Neural progenitor cell (in vitro differentiated cells): ENCODE measurements around the gene C1QBP. TPM values are rescaled to one million over a fixed set of nuclear protein-coding genes. Genes with fewer than 3 reads are reported as not detected.

Source experiments
- DNase-seq: peaks from one replicate; pipeline ENCODE4 v3.0.0-alpha.2; 2016; ENCODE audit warnings: low spot score
- H2AFZ ChIP-seq: fragments of 200-600 bp; sonication (generic); replicated peaks from 2 replicates; pipeline ENCODE4 v1.6.1; 2016; ENCODE audit warnings: antibody characterized with exemption
- H3F3A ChIP-seq: fragments of 200-600 bp; sonication (generic); 2 replicates; pipeline ENCODE4 v1.6.1; 2016; ENCODE audit warnings: antibody characterized with exemption, low read depth
- H3K27ac ChIP-seq: fragments of 200-600 bp; sonication (generic); 2 replicates; pipeline ENCODE4 v1.5.1; 2016; ENCODE audit warnings: mild to moderate bottlenecking
- H3K27me3 ChIP-seq: fragments of 200-600 bp; sonication (generic); 2 replicates; pipeline ENCODE4 v1.6.1; 2016; ENCODE audit warnings: mild to moderate bottlenecking, moderate library complexity
- H3K36me3 ChIP-seq: fragments of 200-600 bp; sonication (generic); 2 replicates; pipeline ENCODE4 v1.5.1; 2016
- H3K4me1 ChIP-seq: fragments of 200-600 bp; sonication (generic); 2 replicates; pipeline ENCODE4 v1.6.1; 2016; ENCODE audit warnings: mixed run types
- H3K4me2 ChIP-seq: fragments of 200-600 bp; sonication (generic); 2 replicates; pipeline ENCODE4 v1.6.1; 2016
- H3K4me3 ChIP-seq: fragments of 200-600 bp; sonication (generic); 2 replicates; pipeline ENCODE4 v1.5.1; 2016
- H3K79me2 ChIP-seq: fragments of 200-600 bp; sonication (generic); 2 replicates; pipeline ENCODE4 v1.6.1; 2016; ENCODE audit warnings: low read depth
- H3K9ac ChIP-seq: fragments of 200-600 bp; sonication (generic); 2 replicates; pipeline ENCODE4 v1.6.1; 2016
- H3K9me3 ChIP-seq: fragments of 200-600 bp; sonication (generic); 2 replicates; pipeline ENCODE4 v1.5.1; 2016; ENCODE audit warnings: low read depth
- H4K20me1 ChIP-seq: fragments of 200-600 bp; sonication (generic); 2 replicates; pipeline ENCODE4 v1.6.1; 2016; ENCODE audit warnings: low read depth
- H3K27ac Mint-ChIP-seq: 3 replicates; pipeline ENCODE4 v1.8.0; 2021; ENCODE audit warnings: mixed read lengths
- H3K27me3 Mint-ChIP-seq: 2 replicates; pipeline ENCODE4 v1.8.0; 2022; ENCODE audit warnings: low read depth, mild to moderate bottlenecking, inconsistent platforms, moderate library complexity, mixed read lengths; ENCODE audit not compliant: insufficient read depth
- H3K36me3 Mint-ChIP-seq: 3 replicates; pipeline ENCODE4 v1.8.0; 2021; ENCODE audit warnings: mixed read lengths
- H3K4me1 Mint-ChIP-seq: 3 replicates; pipeline ENCODE4 v1.8.0; 2021; ENCODE audit warnings: mixed read lengths
- H3K4me3 Mint-ChIP-seq: 3 replicates; pipeline ENCODE4 v1.8.0; 2021; ENCODE audit warnings: mild to moderate bottlenecking, moderate library complexity, mixed read lengths
- H3K9me3 Mint-ChIP-seq: 3 replicates; pipeline ENCODE4 v1.8.0; 2020; ENCODE audit warnings: mixed read lengths
- EZH2 ChIP-seq: fragments of 200-600 bp; sonication (generic); IDR thresholded peaks from 2 replicates; pipeline ENCODE4 v1.6.1; 2017; ENCODE audit warnings: antibody characterized with exemption, mild to moderate bottlenecking, moderate library complexity
- EZH2phosphoT487 ChIP-seq: fragments of 200-600 bp; sonication (generic); IDR thresholded peaks from 2 replicates; pipeline ENCODE4 v1.6.1; 2017; ENCODE audit warnings: antibody characterized with exemption
- total RNA-seq: library from RNA; depleted of rRNA; stranded (reverse); fragments of >200 nt; gene quantifications from 2 replicates; pipeline ENCODE4 v1.2.3, GENCODE V29; 2015; ENCODE audit warnings: low replicate concordance
- TF ChIP-seq, protein P1 (sequence below): fragments of 200-600 bp; sonication (generic); IDR thresholded peaks from 2 replicates; pipeline ENCODE4 v1.5.1; 2017; ENCODE audit warnings: antibody characterized with exemption, mild to moderate bottlenecking

Gene C1QBP
- total RNA-seq, 1 donor from 2014 or later = 254 TPM

DNA sequence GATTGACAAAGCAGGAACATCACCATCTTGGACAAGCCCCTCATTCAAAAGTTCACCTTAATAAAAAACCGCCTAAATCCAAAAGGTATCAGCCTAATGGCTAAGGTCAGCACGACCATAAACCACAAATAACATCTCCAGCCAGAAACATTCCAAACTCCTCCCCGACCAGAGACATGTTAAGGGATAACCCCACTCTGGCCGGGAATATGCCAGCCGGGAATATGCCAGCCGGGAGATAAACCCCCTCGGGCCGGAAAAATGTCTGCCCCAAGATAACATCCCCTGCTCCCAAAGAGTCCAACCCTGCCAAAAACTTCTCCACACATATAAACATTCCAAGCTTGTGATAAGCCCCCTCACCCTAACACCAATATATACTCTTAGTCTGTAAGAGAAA is 28.5 kb upstream of the C1QBP start:
- peak overlapping the region; percentile 2 for H3K27ac Mint-ChIP-seq
- Histone ChIP-seq H3K27ac (no peak overlapping the region), H3K27me3 (no peaks in the 10 kb centered on the region), H3K4me1 (peaks cover 12% of the 10 kb centered on the region), H3K79me2 (peaks cover 62% of the 10 kb centered on the region), H3F3A (peaks cover 29% of the 10 kb centered on the region), H3K9ac (peak overlapping the region; percentile 56), H3K4me2 (peak overlapping the region; percentile 81), H3K9me3 (no peaks in the 10 kb centered on the region), H2AFZ (no peak overlapping the region), H3K4me3 (peak overlapping the region; percentile 88), H4K20me1 (peaks cover 22% of the 10 kb centered on the region), H3K36me3 (no peaks in the 10 kb centered on the region)
- H3K36me3 Mint-ChIP-seq = no peaks in the 10 kb centered on the region
- H3K27me3 Mint-ChIP-seq = peaks cover 6% of the 10 kb centered on the region
- H3K4me3 Mint-ChIP-seq = peak overlapping the region; percentile 91
- H3K9me3 Mint-ChIP-seq = no peaks in the 10 kb centered on the region
- TF ChIP-seq EZH2 = no peak
- TF ChIP-seq EZH2phosphoT487 = no peak
- TF ChIP-seq, protein P1, sequence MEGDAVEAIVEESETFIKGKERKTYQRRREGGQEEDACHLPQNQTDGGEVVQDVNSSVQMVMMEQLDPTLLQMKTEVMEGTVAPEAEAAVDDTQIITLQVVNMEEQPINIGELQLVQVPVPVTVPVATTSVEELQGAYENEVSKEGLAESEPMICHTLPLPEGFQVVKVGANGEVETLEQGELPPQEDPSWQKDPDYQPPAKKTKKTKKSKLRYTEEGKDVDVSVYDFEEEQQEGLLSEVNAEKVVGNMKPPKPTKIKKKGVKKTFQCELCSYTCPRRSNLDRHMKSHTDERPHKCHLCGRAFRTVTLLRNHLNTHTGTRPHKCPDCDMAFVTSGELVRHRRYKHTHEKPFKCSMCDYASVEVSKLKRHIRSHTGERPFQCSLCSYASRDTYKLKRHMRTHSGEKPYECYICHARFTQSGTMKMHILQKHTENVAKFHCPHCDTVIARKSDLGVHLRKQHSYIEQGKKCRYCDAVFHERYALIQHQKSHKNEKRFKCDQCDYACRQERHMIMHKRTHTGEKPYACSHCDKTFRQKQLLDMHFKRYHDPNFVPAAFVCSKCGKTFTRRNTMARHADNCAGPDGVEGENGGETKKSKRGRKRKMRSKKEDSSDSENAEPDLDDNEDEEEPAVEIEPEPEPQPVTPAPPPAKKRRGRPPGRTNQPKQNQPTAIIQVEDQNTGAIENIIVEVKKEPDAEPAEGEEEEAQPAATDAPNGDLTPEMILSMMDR = no peak
- peaks cover 21% of the 10 kb centered on the region for H3K4me1 Mint-ChIP-seq
- DNase-seq = peak; percentile 11

DNA sequence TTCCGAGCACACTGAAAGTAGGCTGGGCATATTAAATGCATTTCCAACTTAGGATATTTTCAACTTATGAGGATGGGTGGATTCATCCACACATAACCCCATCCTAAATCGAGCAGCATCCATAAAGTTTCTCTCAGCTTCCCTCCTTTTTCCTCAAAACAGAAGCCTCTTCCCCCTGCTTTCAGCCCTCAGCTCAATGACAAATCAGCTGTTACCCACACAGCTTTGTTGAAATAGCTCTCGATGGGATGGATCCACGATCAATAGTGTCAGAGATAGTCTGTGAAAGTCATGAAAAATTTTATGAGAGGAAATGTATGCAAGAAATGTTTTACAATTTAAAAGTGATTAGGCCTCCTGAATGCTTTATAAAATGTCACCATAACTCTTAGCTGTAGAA is 27.3 kb upstream of the C1QBP start:
- peak overlapping the region; percentile 56 for H3K9ac ChIP-seq
- peak overlapping the region; percentile 81 for H3K4me2 ChIP-seq
- Mint-ChIP-seq H3K36me3 (no peaks in the 10 kb centered on the region), H3K27ac (no peak overlapping the region), H3K27me3 (peaks cover 6% of the 10 kb centered on the region), H3K9me3 (no peaks in the 10 kb centered on the region), H3K4me3 (peak overlapping the region; percentile 91), H3K4me1 (peaks cover 21% of the 10 kb centered on the region)
- H3K4me1 ChIP-seq = peaks cover 12% of the 10 kb centered on the region
- no peak overlapping the region for H3K27ac ChIP-seq
- H3K9me3 ChIP-seq = no peaks in the 10 kb centered on the region
- H2AFZ ChIP-seq = no peak overlapping the region
- peaks cover 70% of the 10 kb centered on the region for H3K79me2 ChIP-seq
- peaks cover 22% of the 10 kb centered on the region for H4K20me1 ChIP-seq
- no peaks in the 10 kb centered on the region for H3K36me3 ChIP-seq
- no peak for DNase-seq
- H3K4me3 ChIP-seq = peak overlapping the region; percentile 88
- H3K27me3 ChIP-seq = no peaks in the 10 kb centered on the region
- peaks cover 23% of the 10 kb centered on the region for H3F3A ChIP-seq
- TF ChIP-seq EZH2phosphoT487 (no peak), EZH2 (no peak)
- TF ChIP-seq, protein P1 = no peak

DNA sequence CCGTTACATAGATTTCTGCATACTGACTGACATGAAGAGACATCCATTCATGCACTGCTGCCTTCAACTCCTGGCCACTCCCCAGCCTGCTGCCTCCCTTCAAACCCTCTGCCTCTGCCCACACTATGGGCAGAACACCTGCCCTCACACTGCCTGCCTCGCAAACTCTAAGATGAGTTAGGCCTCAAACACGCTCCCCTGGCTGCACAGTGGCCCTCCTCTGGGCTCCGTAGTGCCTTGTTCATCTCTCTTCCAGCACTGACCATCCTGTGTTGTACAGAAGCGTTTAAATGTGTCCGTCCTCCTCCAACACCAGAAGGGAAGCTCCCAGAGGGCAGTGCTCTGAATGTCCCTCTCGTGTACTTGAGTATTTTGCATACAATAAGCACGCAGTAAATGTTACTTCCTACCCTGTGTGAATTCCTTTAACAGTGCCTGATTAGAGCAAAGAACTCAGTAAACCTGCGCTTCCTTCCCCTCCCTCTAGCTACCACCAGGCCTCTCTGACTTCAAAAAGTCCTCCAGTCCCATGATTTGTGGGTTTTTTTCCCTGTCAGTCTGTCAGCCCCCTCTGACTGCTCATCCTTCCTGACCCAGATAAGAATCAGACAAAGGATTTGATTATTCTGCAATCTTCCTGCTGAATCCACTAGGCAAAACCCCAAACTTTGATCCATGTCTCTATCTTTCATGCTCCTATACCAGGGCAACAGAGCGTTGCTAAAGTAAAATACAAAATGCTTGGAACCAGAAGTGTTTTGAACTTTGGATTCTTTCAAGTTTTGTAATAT is 26.0 kb upstream of the C1QBP start:
- H3K4me3 Mint-ChIP-seq = no peak overlapping the region
- peak overlapping the region; percentile 24 for H3K27ac Mint-ChIP-seq
- H3K36me3 ChIP-seq = no peaks in the 10 kb centered on the region

More for the DNA sequence above, 26.0 kb upstream of the C1QBP start:
- H3F3A ChIP-seq = peaks cover 11% of the 10 kb centered on the region
- no peak overlapping the region for H2AFZ ChIP-seq
- Mint-ChIP-seq H3K36me3 (peaks cover 4% of the 10 kb centered on the region), H3K9me3 (no peaks in the 10 kb centered on the region), H3K27me3 (peaks cover 6% of the 10 kb centered on the region), H3K4me1 (peaks cover 21% of the 10 kb centered on the region)
- DNase-seq = no peak
- H3K4me3 ChIP-seq = no peak overlapping the region
- TF ChIP-seq EZH2 = no peak
- TF ChIP-seq, protein P1 = no peak
- no peak for TF ChIP-seq EZH2phosphoT487
- H3K27me3 ChIP-seq = no peaks in the 10 kb centered on the region
- no peak overlapping the region for H3K9ac ChIP-seq
- H3K9me3 ChIP-seq = no peaks in the 10 kb centered on the region
- no peak overlapping the region for H3K4me2 ChIP-seq
- no peak overlapping the region for H3K27ac ChIP-seq
- peaks cover 12% of the 10 kb centered on the region for H3K4me1 ChIP-seq
- peaks cover 70% of the 10 kb centered on the region for H3K79me2 ChIP-seq
- H4K20me1 ChIP-seq = peaks cover 22% of the 10 kb centered on the region
